Astrocyte of the spinal cord (primary cell): ENCODE measurements around the gene UGT1A6.
"Not testable (repeated sequence)": the region's sequence is repeated elsewhere in the genome, so short reads cannot be mapped to it uniquely, and the experiment has no call there.

Experiments used
- DNase-seq: peaks from one replicate; pipeline ENCODE4 v3.0.0; 2011; ENCODE audit warnings: low read depth, low spot score
- H3K4me3 ChIP-seq: 2 replicates; pipeline ENCODE4 v1.5.1; 2011; ENCODE audit warnings: low read depth, mild to moderate bottlenecking, low read length, moderate library complexity
- CTCF ChIP-seq: IDR thresholded peaks from 2 replicates; pipeline ENCODE4 v1.5.1; 2012; ENCODE audit warnings: low read depth, mild to moderate bottlenecking, low read length, inconsistent platforms
- in situ Hi-C: cut with HindIII; loops from 2 replicates; pipeline ENCODE4 v1.10.0; 2017; ENCODE audit warnings: low sequenced_read_pairs

Gene UGT1A6

GRCh38 chr2:233712611-233713261 lies 20.0 kb downstream of the UGT1A6 start, which contains the start of gene UGT1A5:
Gene UGT1A5 (plus strand): TSS chr2:233712907. CDS start chr2:233712992, 85 bp downstream.
- no peak within 1 kb of the TSS for H3K4me3 ChIP-seq
- in situ Hi-C loops = no loop called here
- no peak for TF ChIP-seq CTCF
- no peak for DNase-seq

- no peak for TF ChIP-seq CTCF
- H3K4me3 ChIP-seq = no peak overlapping the region
- no peak for DNase-seq
- in situ Hi-C loops = no loop called here
Observed at GRCh38 chr2:233713262-233713615, 20.5 kb downstream of the UGT1A6 start.

- TF ChIP-seq CTCF = no peak
- in situ Hi-C loops = no loop called here
- H3K4me3 ChIP-seq = no peak overlapping the region
- DNase-seq = no peak
Observed at GRCh38 chr2:233714121-233714520, 21.4 kb downstream of the UGT1A6 start.

GRCh38 chr2:233718552-233718951 lies 25.9 kb downstream of the UGT1A6 start, which contains the start of gene UGT1A4:
Gene UGT1A4 (plus strand): TSS chr2:233718736. CDS start chr2:233718821, 85 bp downstream.
- no peak within 1 kb of the TSS for H3K4me3 ChIP-seq
- in situ Hi-C loops = no loop called here
- TF ChIP-seq CTCF = no peak
- no peak for DNase-seq

GRCh38 chr2:233728723-233729301 lies 36.1 kb downstream of the UGT1A6 start, which contains the start of gene UGT1A3:
Gene UGT1A3 (plus strand): TSS chr2:233729042. CDS start chr2:233729127, 85 bp downstream.
- DNase-seq = no peak
- H3K4me3 ChIP-seq = no peak within 1 kb of the TSS
- in situ Hi-C loops = no loop called here
- no peak for TF ChIP-seq CTCF

GRCh38 chr2:233736868-233737653 lies 44.4 kb downstream of the UGT1A6 start:
- H3K4me3 ChIP-seq, DNase-seq, in situ Hi-C loops: not testable (repeated sequence)

- no peak for TF ChIP-seq CTCF
- in situ Hi-C loops = no loop called here
- no peak for DNase-seq
- no peak overlapping the region for H3K4me3 ChIP-seq
Observed at GRCh38 chr2:233740870-233741269, 48.2 kb downstream of the UGT1A6 start.
